IMR-90 (cell line): Measurements from ENCODE around the gene INPP5B. TPM values are rescaled to one million over a fixed set of nuclear protein-coding genes. Genes with fewer than 3 reads are reported as not detected.

Source experiments
- ATAC-seq: fragments of 200-7000 bp; cut with Tn5 transposase; 2 replicates; pipeline ENCODE4 v1.9.1; 2020; ENCODE audit warnings: low read depth, mild to moderate bottlenecking, moderate library complexity
- BruUV-seq: library from RNA; stranded (reverse); fragments of 400-500 nt; replicated peaks from 2 replicates; lab custom pipeline; 2021; lab: Mats Ljungman, UMichigan
- CTCF ChIA-PET: fragments of 300-600 bp; formaldehyde crosslinking; extraction: SDS; loops from one replicate; lab custom pipeline; 2021; ENCODE audit warnings: antibody characterized with exemption; lab: Yijun Ruan, JAX
- POLR2A ChIA-PET: fragments of 300-600 bp; sonication (Branson Sonifier 250); formaldehyde crosslinking; loops from one replicate; lab custom pipeline; 2022; ENCODE audit warnings: antibody characterized with exemption; ENCODE audit not compliant: unreplicated experiment; lab: Charles Lee
- DNase-seq: peaks from one replicate; pipeline ENCODE4 v3.0.0; 2013
- H2AFZ ChIP-seq: replicated peaks from 2 replicates; pipeline ENCODE3; 2013; ENCODE audit warnings: low read length, mild to moderate bottlenecking; ENCODE audit not compliant: poor library complexity
- H2AK5ac ChIP-seq: 2 replicates; pipeline ENCODE4 v1.6.1; 2013; ENCODE audit warnings: low read depth, low read length, inconsistent platforms
- H2AK9ac ChIP-seq: replicated peaks from 2 replicates; pipeline ENCODE3; 2013; ENCODE audit warnings: mild to moderate bottlenecking, low read depth, low read length, moderate library complexity; ENCODE audit not compliant: poor library complexity
- H2BK120ac ChIP-seq: 2 replicates; pipeline ENCODE4 v1.6.1; 2013; ENCODE audit warnings: low read depth, low read length, inconsistent platforms
- H2BK15ac ChIP-seq: 3 replicates; pipeline ENCODE4 v1.6.1; 2013; ENCODE audit warnings: low read depth, low read length, inconsistent platforms
- H2BK20ac ChIP-seq: 2 replicates; pipeline ENCODE4 v1.6.1; 2013; ENCODE audit warnings: low read depth, mild to moderate bottlenecking, inconsistent platforms, low read length, moderate library complexity
- H2BK5ac ChIP-seq: 2 replicates; pipeline ENCODE4 v1.6.1; 2013; ENCODE audit warnings: mild to moderate bottlenecking, low read depth, low read length, inconsistent platforms; ENCODE audit not compliant: poor library complexity, severe bottlenecking
- H3K14ac ChIP-seq: replicated peaks from 2 replicates; pipeline ENCODE4 v1.6.1; 2013; ENCODE audit warnings: low read depth, low read length, inconsistent platforms
- H3K18ac ChIP-seq: 2 replicates; pipeline ENCODE4 v1.6.1; 2013; ENCODE audit warnings: low read depth, low read length, control low read depth
- H3K23ac ChIP-seq: 2 replicates; pipeline ENCODE4 v1.6.1; 2013; ENCODE audit warnings: low read depth, low read length, inconsistent platforms
- H3K27ac ChIP-seq: 2 replicates; pipeline ENCODE4 v1.5.1; 2013; ENCODE audit warnings: mild to moderate bottlenecking, control low read depth, low read length; ENCODE audit not compliant: insufficient read depth
- H3K27me3 ChIP-seq: 2 replicates; pipeline ENCODE4 v1.6.1; 2013; ENCODE audit warnings: low read length; ENCODE audit not compliant: control insufficient read depth, insufficient read depth
- H3K36me3 ChIP-seq: 2 replicates; pipeline ENCODE4 v1.6.1; 2013; ENCODE audit warnings: low read length, mixed read lengths; ENCODE audit not compliant: control insufficient read depth, insufficient read depth
- H3K4ac ChIP-seq: 2 replicates; pipeline ENCODE4 v1.6.1; 2013; ENCODE audit warnings: low read depth, low read length, inconsistent platforms
- H3K4me1 ChIP-seq: 2 replicates; pipeline ENCODE4 v1.6.1; 2013; ENCODE audit warnings: low read length, mixed read lengths; ENCODE audit not compliant: control insufficient read depth, insufficient read depth
- H3K4me2 ChIP-seq: 2 replicates; pipeline ENCODE4 v1.6.1; 2013; ENCODE audit warnings: low read depth, mild to moderate bottlenecking, control low read depth, low read length, moderate library complexity
- H3K4me3 ChIP-seq: 2 replicates; pipeline ENCODE4 v1.5.1; 2013; ENCODE audit warnings: low read depth, mild to moderate bottlenecking, control low read depth, low read length, moderate library complexity; ENCODE audit not compliant: insufficient read depth
- H3K56ac ChIP-seq: 2 replicates; pipeline ENCODE4 v1.6.1; 2013; ENCODE audit warnings: low read length, inconsistent platforms; ENCODE audit not compliant: insufficient read depth; ENCODE audit errors: extremely low read depth
- H3K79me1 ChIP-seq, 2 experiments: 2 replicates each; pipeline ENCODE4 v1.6.1; 2013; ENCODE audit warnings: low read length in 2 of 2, inconsistent platforms in 1 of 2, low read depth in 1 of 2
- H3K9ac ChIP-seq: 2 replicates; pipeline ENCODE4 v1.6.1; 2013; ENCODE audit warnings: low read depth, low read length, control low read depth
- H3K9me1 ChIP-seq: 2 replicates; pipeline ENCODE4 v1.6.1; 2013; ENCODE audit warnings: low read length, inconsistent platforms; ENCODE audit not compliant: insufficient read depth
- H3K9me3 ChIP-seq: 2 replicates; pipeline ENCODE4 v1.6.1; 2013; ENCODE audit warnings: low read length; ENCODE audit not compliant: control insufficient read depth, insufficient read depth
- H4K20me1 ChIP-seq: 2 replicates; pipeline ENCODE4 v1.6.1; 2013; ENCODE audit warnings: low read length, inconsistent platforms; ENCODE audit not compliant: insufficient read depth
- H4K5ac ChIP-seq: 2 replicates; pipeline ENCODE4 v1.6.1; 2013; ENCODE audit warnings: mild to moderate bottlenecking, low read depth, low read length, control low read depth
- H4K8ac ChIP-seq, 2 experiments: 2 replicates each; pipeline ENCODE4 v1.6.1; 2013; ENCODE audit warnings: low read depth in 2 of 2, low read length in 2 of 2, control low read depth in 1 of 2, inconsistent platforms in 1 of 2
- H4K91ac ChIP-seq: 2 replicates; pipeline ENCODE4 v1.6.1; 2013; ENCODE audit warnings: low read depth, low read length, inconsistent platforms; ENCODE audit not compliant: insufficient read depth
- BHLHE40 ChIP-seq: fragments of 150-350 bp; IDR thresholded peaks from 2 replicates; pipeline ENCODE4 v1.6.1; 2016; ENCODE audit warnings: mild to moderate bottlenecking, low read depth, low read length
- CEBPB ChIP-seq: IDR thresholded peaks from 2 replicates; pipeline ENCODE4 v1.6.1; 2012; ENCODE audit warnings: low read depth, low read length, improper control_type of control experiment
- FOS ChIP-seq: fragments of 150-350 bp; IDR thresholded peaks from 2 replicates; pipeline ENCODE4 v1.6.1; 2016; ENCODE audit warnings: low read depth, low read length
- WGBS, 2 experiments: methylation state at CpG; one replicate each; pipeline versions ENCODE4 v1.1.5 to v1.1.7; 2013; ENCODE audit warnings: missing lambda C conversion rate in 2 of 2; ENCODE audit not compliant: insufficient read length in 1 of 2; ENCODE audit errors: extremely low coverage in 2 of 2; 5-methylcytosine and 5-hydroxymethylcytosine counted together
- dilution Hi-C: fragments of 300-500 bp; cut with HindIII; formaldehyde crosslinking; loops from one replicate; pipeline ENCODE4 v1.14.3; 2018; ENCODE audit warnings: low sequenced_read_pairs; ENCODE audit not compliant: unreplicated experiment
- in situ Hi-C: fragments of 300-500 bp; cut with MboI; formaldehyde crosslinking; loops from 3 replicates; pipeline ENCODE4 v1.14.3; 2019; ENCODE audit warnings: low sequenced_read_pairs, inconsistent platforms, mixed read lengths
- intact Hi-C: fragments of 100-400 bp; cut with micrococcal nuclease; formaldehyde crosslinking; loops from 2 replicates; pipeline ENCODE4 v1.10.0; 2022
- polyA plus RNA-seq, 3 experiments: library from polyadenylated mRNA; depleted of rRNA; stranded (reverse); fragments of >200 nt; gene quantifications; 2 replicates each; pipeline ENCODE4 v1.2.3, GENCODE V29; 2012; ENCODE audit warnings: low replicate concordance in 1 of 3
- total RNA-seq: library from RNA; depleted of rRNA; stranded (reverse); fragments of >200 nt; gene quantifications from 2 replicates; pipeline ENCODE4 v1.2.3, GENCODE V29; 2012

Gene INPP5B
- total and polyA plus RNA-seq, 2 of the 4 experiments (the other 2 are of a cell fraction), result 9.4 to 20.4 TPM

DNA sequence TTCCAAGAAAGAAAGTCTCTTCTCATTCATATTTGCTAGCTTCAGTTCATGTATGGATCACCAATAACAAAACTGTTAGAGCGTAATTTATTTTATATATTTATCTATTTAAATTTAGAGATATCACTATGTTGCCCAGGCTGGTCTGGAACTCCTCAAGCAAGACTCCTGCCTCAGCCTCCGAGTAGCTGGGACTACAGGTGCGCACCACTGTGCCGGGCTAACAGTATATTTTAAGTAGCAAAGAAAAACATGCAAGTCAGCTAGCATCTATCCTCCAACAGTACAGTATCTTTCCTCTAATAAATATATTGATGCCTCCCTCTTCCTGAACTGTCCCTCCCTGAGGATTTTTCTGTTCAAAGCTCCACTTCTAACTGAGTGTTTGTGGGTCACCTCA, 21.5 kb downstream of the INPP5B start:
- no peak overlapping the region for H3K18ac ChIP-seq
- peaks cover 2% of the 10 kb centered on the region; the same call in 1 of the 2 replicates for H3K9me1 ChIP-seq
- no peak overlapping the region for H2AFZ ChIP-seq
- no peak overlapping the region for H3K4ac ChIP-seq
- intact Hi-C loops (no loop called here), in situ Hi-C loops (no loop called here), dilution Hi-C loops (no loop called here)
- ATAC-seq, result no peak
- no TSS peak for BruUV-seq
- H3K9ac ChIP-seq, result no peak overlapping the region
- no peak overlapping the region for H2AK5ac ChIP-seq
- H4K8ac ChIP-seq, result no peak overlapping the region
- no peak overlapping the region for H3K4me3 ChIP-seq
- H4K5ac ChIP-seq, result no peak overlapping the region
- H3K9me3 ChIP-seq, result no peaks in the 10 kb centered on the region
- H3K14ac ChIP-seq, result no peak overlapping the region
- peaks cover 21 to 49% of the 10 kb centered on the region in 2 experiments; a peak in 3 of 4 replicates for H3K79me1 ChIP-seq
- H4K91ac ChIP-seq, result no peak overlapping the region
- H3K56ac ChIP-seq, result no peak overlapping the region
- H2BK20ac ChIP-seq, result no peak overlapping the region
- TF ChIP-seq CEBPB (no peak), FOS (no peak), BHLHE40 (no peak)
- H2AK9ac ChIP-seq, result no peak overlapping the region
- CTCF ChIA-PET, result no interaction called here
- H3K4me2 ChIP-seq, result no peak overlapping the region
- H2BK5ac ChIP-seq, result no peak overlapping the region
- POLR2A ChIA-PET, result no interaction called here
- no peak overlapping the region for H3K23ac ChIP-seq
- WGBS, 2 experiments, result no CpG with 5 or more reads among the region's 4 CpGs
- H3K4me1 ChIP-seq, result no peaks in the 10 kb centered on the region; the same call in 1 of the 2 replicates
- no peak for DNase-seq
- H4K20me1 ChIP-seq, result peaks cover 5% of the 10 kb centered on the region; the same call in 1 of the 2 replicates
- H2BK120ac ChIP-seq, result no peak overlapping the region
- H2BK15ac ChIP-seq, result no peak overlapping the region
- peaks cover 19% of the 10 kb centered on the region for H3K36me3 ChIP-seq
- no peaks in the 10 kb centered on the region for H3K27me3 ChIP-seq
- H3K27ac ChIP-seq, result no peak overlapping the region
